Trophoblast cell (in vitro differentiated cells and primary cell): ENCODE measurements around the gene COX7C.

ENCODE experiments used
- DNase-seq, 2 donors: peaks; one replicate each; pipeline ENCODE4 v3.0.0-alpha.2; 2016
- H2AFZ ChIP-seq: 2 replicates; pipeline ENCODE4 v1.6.1; 2013; ENCODE audit warnings: low read length, moderate library complexity, mild to moderate bottlenecking; ENCODE audit not compliant: insufficient read depth, poor library complexity
- H2AK5ac ChIP-seq: 2 replicates; pipeline ENCODE4 v1.6.1; 2013; ENCODE audit warnings: mild to moderate bottlenecking, low read length
- H2BK120ac ChIP-seq: 2 replicates; pipeline ENCODE4 v1.6.1; 2013; ENCODE audit warnings: low read length, mild to moderate bottlenecking, moderate library complexity; ENCODE audit not compliant: insufficient read depth, poor library complexity
- H2BK12ac ChIP-seq: 2 replicates; pipeline ENCODE4 v1.6.1; 2013; ENCODE audit warnings: mild to moderate bottlenecking, low read length, moderate library complexity
- H2BK5ac ChIP-seq: 2 replicates; pipeline ENCODE4 v1.6.1; 2013; ENCODE audit warnings: low read length, low read depth, moderate library complexity, mild to moderate bottlenecking; ENCODE audit not compliant: poor library complexity
- H3K14ac ChIP-seq: 2 replicates; pipeline ENCODE4 v1.6.1; 2013; ENCODE audit warnings: mild to moderate bottlenecking, low read length
- H3K18ac ChIP-seq: 2 replicates; pipeline ENCODE4 v1.6.1; 2013; ENCODE audit warnings: mild to moderate bottlenecking, low read length
- H3K23ac ChIP-seq: 2 replicates; pipeline ENCODE4 v1.6.1; 2013; ENCODE audit warnings: low read length
- H3K27ac ChIP-seq: 2 replicates; pipeline ENCODE4 v1.5.1; 2013; ENCODE audit warnings: low read depth, mild to moderate bottlenecking, inconsistent platforms, low read length, moderate library complexity
- H3K27me3 ChIP-seq: 2 replicates; pipeline ENCODE4 v1.6.1; 2013; ENCODE audit warnings: inconsistent platforms, mild to moderate bottlenecking, low read length, moderate library complexity; ENCODE audit not compliant: insufficient read depth
- H3K36me3 ChIP-seq, 2 experiments: 1 replicate in 1 of 2; 2 replicates in 1 of 2; pipeline ENCODE4 v1.6.1; 2013; ENCODE audit warnings: low read length in 2 of 2, mild to moderate bottlenecking in 2 of 2, moderate library complexity in 1 of 2; ENCODE audit not compliant: insufficient read depth in 2 of 2, control insufficient read depth in 1 of 2
- H3K4ac ChIP-seq: 2 replicates; pipeline ENCODE4 v1.6.1; 2013; ENCODE audit warnings: low read depth, mild to moderate bottlenecking, low read length, moderate library complexity
- H3K4me1 ChIP-seq, 2 experiments: 1 replicate in 1 of 2; 2 replicates in 1 of 2; pipeline ENCODE4 v1.6.1; 2013; ENCODE audit warnings: low read length in 2 of 2, mild to moderate bottlenecking in 2 of 2, moderate library complexity in 1 of 2; ENCODE audit not compliant: insufficient read depth in 2 of 2, control insufficient read depth in 1 of 2
- H3K4me2 ChIP-seq: 2 replicates; pipeline ENCODE4 v1.6.1; 2013; ENCODE audit warnings: inconsistent platforms, mild to moderate bottlenecking, low read length, moderate library complexity
- H3K4me3 ChIP-seq: 2 replicates; pipeline ENCODE4 v1.5.1; 2013; ENCODE audit warnings: mild to moderate bottlenecking, low read depth, low read length, inconsistent platforms
- H3K79me1 ChIP-seq: one replicate; pipeline ENCODE4 v1.6.1; 2013; ENCODE audit warnings: low read length
- H3K79me2 ChIP-seq: 2 replicates; pipeline ENCODE4 v1.6.1; 2013; ENCODE audit warnings: low read length, mild to moderate bottlenecking; ENCODE audit not compliant: control insufficient read depth, insufficient read depth, poor library complexity
- H3K9ac ChIP-seq: 2 replicates; pipeline ENCODE4 v1.6.1; 2013; ENCODE audit warnings: mild to moderate bottlenecking, low read length
- H3K9me3 ChIP-seq: 2 replicates; pipeline ENCODE4 v1.6.1; 2013; ENCODE audit warnings: low read depth, mild to moderate bottlenecking, control low read depth, inconsistent platforms, low read length; ENCODE audit not compliant: insufficient read depth
- H4K12ac ChIP-seq: 2 replicates; pipeline ENCODE4 v1.6.1; 2013; ENCODE audit warnings: low read depth, mild to moderate bottlenecking, low read length, moderate library complexity
- H4K8ac ChIP-seq: 2 replicates; pipeline ENCODE4 v1.6.1; 2013; ENCODE audit warnings: low read depth, mild to moderate bottlenecking, low read length, moderate library complexity
- H4K91ac ChIP-seq: one replicate; pipeline ENCODE4 v1.6.1; 2013; ENCODE audit warnings: low read depth, mild to moderate bottlenecking, low read length, moderate library complexity
- WGBS: extraction: QIAGEN DNeasy Blood & Tissue Kit; methylation state at CpG from one replicate; pipeline ENCODE4 v1.1.7; 2013; ENCODE audit warnings: missing lambda C conversion rate; ENCODE audit not compliant: insufficient read length, insufficient coverage; ENCODE audit errors: extremely low coverage; 5-methylcytosine and 5-hydroxymethylcytosine counted together

Gene COX7C

DNA sequence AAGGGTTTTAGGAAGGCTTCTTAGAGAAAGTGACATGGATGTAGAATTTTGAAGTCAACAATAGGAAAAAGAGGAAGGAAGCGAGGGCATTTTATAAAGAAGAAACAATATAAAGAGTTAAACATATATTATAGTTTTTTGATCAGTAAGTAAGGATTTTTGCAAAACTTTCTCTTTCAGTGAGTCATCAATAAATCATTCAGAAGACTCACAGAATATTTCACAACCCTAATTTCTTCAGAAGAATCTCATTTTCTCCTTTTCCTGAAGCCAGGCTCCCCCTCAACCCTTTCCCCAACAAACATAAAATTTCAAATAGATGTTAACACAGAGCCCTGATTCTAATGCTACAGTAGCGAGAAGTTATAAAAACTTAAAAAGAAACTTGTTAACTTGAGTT is 4.3 kb upstream of the COX7C start:
- Histone ChIP-seq H2AFZ (no peak overlapping the region), H2BK120ac (no peak overlapping the region), H4K91ac (no peak overlapping the region), H3K27ac (no peak overlapping the region), H2BK5ac (no peak overlapping the region), H3K4me1 (no peaks in the 10 kb centered on the region), H2AK5ac (no peak overlapping the region), H2BK12ac (no peak overlapping the region), H3K14ac (no peak overlapping the region), H3K36me3 (no peaks in the 10 kb centered on the region), H3K9me3 (no peaks in the 10 kb centered on the region), H3K79me1 (peaks cover 6% of the 10 kb centered on the region), H4K12ac (no peak overlapping the region), H3K23ac (no peak overlapping the region), H3K27me3 (no peaks in the 10 kb centered on the region), H4K8ac (no peak overlapping the region), H3K4me2 (no peak overlapping the region), H3K4ac (no peak overlapping the region), H3K18ac (no peak overlapping the region), H3K4me3 (no peak overlapping the region), H3K79me2 (peaks cover 5% of the 10 kb centered on the region), H3K9ac (no peak overlapping the region)
- no CpG with 5 or more reads among the region's 2 CpGs for WGBS
- DNase-seq: no peak

DNA sequence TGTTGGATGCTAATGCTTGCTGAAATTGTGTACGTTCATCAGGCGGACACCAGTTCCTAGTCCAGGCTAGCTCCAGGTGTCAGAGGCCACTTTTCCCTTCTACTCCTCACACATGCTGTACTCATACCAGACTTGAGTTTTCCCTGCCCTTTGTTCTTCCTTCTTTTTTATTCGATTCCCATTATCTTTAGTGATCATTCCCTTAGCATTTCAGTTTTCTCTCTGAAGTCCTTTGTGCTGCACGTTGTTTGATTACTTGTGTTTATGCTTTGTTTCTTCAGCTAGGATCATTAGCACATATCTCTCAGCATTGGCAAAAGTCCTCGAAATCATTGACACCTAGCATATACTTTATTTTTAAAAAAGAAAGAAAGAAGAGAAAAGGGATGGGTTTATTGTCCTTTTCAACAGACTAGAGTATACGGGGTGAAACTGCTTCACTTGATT is 409 bp upstream of the COX7C start:
- WGBS: no CpG with 5 or more reads among the region's 6 CpGs
- Histone ChIP-seq H3K4me2 (no peak overlapping the region), H3K79me1 (peaks cover 6% of the 10 kb centered on the region), H2AFZ (peak overlapping the region; percentile 41), H3K27me3 (no peaks in the 10 kb centered on the region), H3K36me3 (peaks cover 4 to 8% of the 10 kb centered on the region in 2 experiments), H3K9me3 (no peaks in the 10 kb centered on the region), H4K12ac (no peak overlapping the region), H3K23ac (no peak overlapping the region), H3K9ac (no peak overlapping the region), H3K14ac (no peak overlapping the region), H2BK5ac (no peak overlapping the region), H3K79me2 (peaks cover 7% of the 10 kb centered on the region), H2AK5ac (no peak overlapping the region), H3K27ac (no peak overlapping the region), H4K8ac (peak overlapping the region; percentile 44), H4K91ac (no peak overlapping the region), H3K4me1 (no peaks in the 10 kb centered on the region), H3K4me3 (no peak overlapping the region), H3K18ac (no peak overlapping the region), H2BK12ac (no peak overlapping the region), H2BK120ac (no peak overlapping the region), H3K4ac (no peak overlapping the region)
- DNase-seq: no peak

DNA sequence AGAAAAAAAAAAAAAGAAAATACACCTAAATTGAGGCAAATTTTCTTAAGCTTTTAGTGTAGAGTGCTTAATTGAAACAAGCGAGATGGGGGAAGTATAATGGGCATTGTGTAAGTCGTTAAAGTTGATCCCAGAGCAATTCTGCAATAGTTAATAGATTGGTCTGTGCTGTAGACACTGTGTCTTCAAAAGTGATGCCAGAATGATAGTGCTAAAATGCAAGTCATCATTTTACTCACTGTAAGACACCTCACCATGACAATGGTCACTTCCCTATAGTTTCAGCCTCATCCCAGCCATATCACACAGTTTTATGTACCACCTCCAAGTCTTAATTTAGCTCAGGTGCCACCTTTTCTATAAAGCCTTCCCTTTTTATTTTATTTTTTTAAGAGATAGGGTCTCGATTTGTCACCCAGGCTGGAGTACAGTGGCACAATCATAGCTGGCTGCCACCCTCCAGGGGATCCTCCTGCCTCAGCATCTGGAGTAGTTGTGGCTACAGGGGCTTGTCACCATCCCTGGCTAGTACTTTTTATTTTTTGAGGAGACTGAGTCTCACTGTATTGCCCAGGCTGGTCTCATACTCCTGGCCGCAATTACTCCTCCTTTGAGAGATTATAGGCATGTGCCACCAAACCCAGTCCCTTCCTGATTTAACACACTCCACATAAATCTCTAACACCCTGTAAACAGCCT is 6.2 kb downstream of the COX7C start:
- no peaks in the 10 kb centered on the region for H3K4me1 ChIP-seq
- no peak overlapping the region for H2AFZ ChIP-seq
- no peak overlapping the region for H3K9ac ChIP-seq
- H2BK120ac ChIP-seq: no peak overlapping the region
- H3K23ac ChIP-seq: no peak overlapping the region
- H3K4ac ChIP-seq: no peak overlapping the region
- no peak overlapping the region for H2AK5ac ChIP-seq
- H4K8ac ChIP-seq: no peak overlapping the region
- H4K91ac ChIP-seq: no peak overlapping the region
- no peaks in the 10 kb centered on the region for H3K79me2 ChIP-seq
- H3K9me3 ChIP-seq: no peaks in the 10 kb centered on the region
- no peak overlapping the region for H3K14ac ChIP-seq
- DNase-seq: no peak
- no peak overlapping the region for H4K12ac ChIP-seq
- peaks cover 4 to 8% of the 10 kb centered on the region in 2 experiments for H3K36me3 ChIP-seq
- no peak overlapping the region for H3K4me3 ChIP-seq
- no peak overlapping the region for H2BK5ac ChIP-seq
- H3K4me2 ChIP-seq: no peak overlapping the region
- H2BK12ac ChIP-seq: no peak overlapping the region
- no peak overlapping the region for H3K18ac ChIP-seq
- no peaks in the 10 kb centered on the region for H3K79me1 ChIP-seq
- no peak overlapping the region for H3K27ac ChIP-seq
- no CpG with 5 or more reads among the region's 4 CpGs for WGBS
- no peaks in the 10 kb centered on the region for H3K27me3 ChIP-seq

DNA sequence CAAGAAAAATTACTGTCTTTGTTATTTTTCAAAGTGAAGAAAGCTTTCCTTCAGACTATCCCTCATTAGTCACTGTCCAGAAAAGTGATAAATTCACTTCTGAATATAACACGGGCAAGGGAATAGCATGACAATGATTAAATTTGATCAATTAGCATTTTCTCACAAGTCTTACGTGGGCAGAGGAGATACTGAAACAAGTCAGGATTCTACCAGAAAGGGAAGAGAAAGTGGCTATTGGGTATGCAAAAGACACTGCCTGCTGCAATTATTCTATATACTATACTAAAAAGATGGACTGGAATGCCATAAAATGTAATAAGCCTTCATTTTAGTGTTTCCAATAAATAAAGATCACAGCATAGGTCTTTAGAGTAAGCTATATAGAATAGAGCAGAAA is 7.4 kb downstream of the COX7C start:
- Histone ChIP-seq H3K14ac (no peak overlapping the region), H3K4me2 (no peak overlapping the region), H2BK5ac (no peak overlapping the region), H2BK120ac (no peak overlapping the region), H3K4ac (no peak overlapping the region), H3K36me3 (peaks cover 4% of the 10 kb centered on the region in 2 experiments), H3K79me2 (no peaks in the 10 kb centered on the region), H3K4me3 (no peak overlapping the region), H3K23ac (no peak overlapping the region), H3K79me1 (no peaks in the 10 kb centered on the region), H3K9me3 (no peaks in the 10 kb centered on the region), H3K4me1 (no peaks in the 10 kb centered on the region), H3K27ac (no peak overlapping the region), H3K27me3 (no peaks in the 10 kb centered on the region), H3K9ac (no peak overlapping the region), H3K18ac (no peak overlapping the region), H2AFZ (no peak overlapping the region), H2BK12ac (no peak overlapping the region), H4K12ac (no peak overlapping the region), H4K8ac (no peak overlapping the region), H4K91ac (no peak overlapping the region), H2AK5ac (no peak overlapping the region)
- no peak for DNase-seq
- no CpG with 5 or more reads among the region's 2 CpGs for WGBS
